HG03460 (cell line): ENCODE measurements around the gene LAX1.
A peak's percentile ranks its signal among the peaks of the same experiment; 100 is the strongest.
"Not testable (repeated sequence)": the region's sequence is repeated elsewhere in the genome, so short reads cannot be mapped to it uniquely, and the experiment has no call there.

Experiments used
- ATAC-seq: cut with Tn5 transposase; IDR thresholded peaks from one replicate; pipeline ENCODE4 v1.9.1; 2021; ENCODE audit not compliant: unreplicated experiment

Gene LAX1

DNA sequence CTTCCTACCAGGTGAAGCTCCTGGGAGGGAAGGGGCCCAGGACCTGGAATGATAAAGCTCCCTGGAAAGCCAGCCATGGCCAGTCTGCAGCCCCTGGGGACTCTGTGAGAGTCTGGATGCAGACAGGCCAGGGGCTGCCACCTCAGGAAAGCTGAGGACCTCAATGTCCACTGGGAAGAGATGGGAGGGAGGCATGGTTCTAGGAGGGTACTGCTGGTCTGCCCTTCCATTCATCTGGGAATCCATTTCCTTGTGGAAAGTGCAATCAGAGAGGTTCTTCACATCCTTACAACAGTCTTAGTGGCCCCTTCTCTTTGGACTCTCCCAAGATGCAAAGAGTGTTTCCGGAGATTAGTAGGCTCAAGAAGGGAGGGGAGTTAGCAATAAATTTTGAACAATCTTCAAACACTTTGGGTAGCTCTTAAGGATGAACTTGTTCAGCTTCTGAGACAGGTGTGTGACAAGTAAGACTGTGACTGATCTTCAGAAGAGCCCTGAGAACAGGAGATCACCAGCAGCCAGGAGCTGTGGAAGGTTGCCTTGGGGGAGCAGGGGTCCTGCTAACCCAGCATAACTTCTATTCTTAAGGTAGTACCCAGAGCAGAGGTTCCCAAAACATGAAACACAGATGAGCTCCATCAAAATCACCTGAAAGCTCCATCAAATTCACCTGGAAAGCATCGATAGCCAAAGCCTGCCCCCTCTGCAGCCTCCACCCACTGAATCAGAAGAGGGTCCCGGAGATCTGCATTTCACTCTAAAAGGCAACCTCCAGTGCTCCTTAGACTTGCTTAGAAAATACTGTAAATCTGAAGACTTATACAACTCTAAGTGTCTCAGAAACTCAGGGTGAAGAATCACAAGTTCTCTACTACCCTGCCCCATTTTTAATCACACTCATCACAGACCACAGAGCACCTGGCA lies 616 bp upstream of the LAX1 start:
- ATAC-seq: no peak

DNA sequence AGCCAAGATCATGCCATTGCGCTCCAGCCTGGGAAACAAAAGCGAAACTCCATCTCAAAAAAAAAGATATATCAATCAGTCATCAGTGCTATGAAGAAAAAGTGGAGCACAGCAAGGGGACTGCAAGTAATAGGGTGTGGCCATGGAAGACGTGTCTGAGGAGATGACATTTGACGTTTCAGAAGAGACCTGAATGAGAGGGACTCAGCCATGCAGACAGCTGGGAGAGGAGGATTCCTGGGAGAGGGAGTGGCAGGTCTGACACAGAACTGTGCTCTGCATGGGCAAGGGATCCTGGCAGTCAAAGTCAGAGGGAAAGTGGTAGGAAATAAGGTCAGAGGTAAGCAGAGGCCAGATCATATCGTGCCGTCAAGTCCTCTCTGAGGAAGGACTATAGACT lies 3.3 kb downstream of the LAX1 start:
- ATAC-seq: no peak

DNA sequence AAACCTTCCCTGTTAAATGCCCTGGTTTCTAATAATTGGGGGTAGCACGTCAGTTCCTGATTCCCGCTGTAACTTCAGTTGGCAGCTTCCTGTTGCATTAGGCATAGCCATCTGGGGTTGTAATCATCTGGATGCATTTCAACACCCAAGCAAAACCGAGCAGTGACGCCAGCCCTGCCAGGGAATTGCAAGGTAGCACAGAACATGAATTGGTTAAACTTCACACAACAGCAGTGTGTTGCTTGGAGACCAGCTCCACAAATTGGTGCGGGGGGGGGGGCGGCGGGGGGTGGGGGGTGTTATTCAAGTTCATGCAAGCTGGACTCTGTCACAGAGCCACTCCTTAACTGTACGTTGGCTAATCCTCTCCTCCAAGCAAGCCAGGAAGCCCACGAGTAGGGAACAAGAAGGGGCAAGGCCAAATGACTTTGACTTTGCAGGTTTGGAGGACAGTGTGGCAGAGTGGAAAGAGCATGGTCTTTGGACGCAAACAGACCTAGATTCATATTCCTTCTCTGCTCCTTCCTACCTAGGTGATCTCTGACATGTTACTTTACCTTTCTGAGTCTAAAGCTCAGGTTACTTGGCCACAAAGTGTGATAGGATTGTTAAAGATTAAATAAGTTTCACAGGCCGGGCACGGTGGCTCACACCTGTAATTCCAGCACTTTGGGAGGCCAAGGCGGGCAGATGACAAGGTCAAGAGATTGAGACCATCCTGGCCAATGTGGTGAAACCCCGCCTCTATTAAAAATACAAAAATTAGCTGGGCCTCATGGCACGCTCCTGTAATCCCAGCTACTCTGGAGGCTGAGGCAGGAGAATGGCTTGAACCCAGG lies 4.7 kb downstream of the LAX1 start:
- no peak for ATAC-seq

DNA sequence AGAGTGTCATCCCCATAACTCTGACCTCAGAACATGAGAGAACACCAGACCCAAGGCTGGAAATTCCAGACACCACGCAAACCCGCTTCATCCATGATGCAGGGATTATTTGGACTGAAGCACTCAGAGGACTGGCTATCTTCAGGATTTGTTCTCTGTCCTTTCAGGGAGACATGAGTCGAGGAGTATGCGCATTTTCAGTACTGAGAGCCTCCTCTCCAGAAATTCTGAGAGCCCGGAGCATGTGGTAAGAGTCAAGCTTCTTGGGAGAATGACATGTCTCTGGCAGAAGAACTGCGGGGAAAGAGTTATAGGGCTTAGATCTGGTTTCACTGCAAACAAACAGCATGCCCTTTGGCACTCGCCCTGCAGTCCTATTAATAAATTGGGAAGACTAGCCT lies 6.9 kb downstream of the LAX1 start:
- no peak for ATAC-seq

GRCh38 chr1:203772836-203773235 lies 7.9 kb downstream of the LAX1 start:
- no peak for ATAC-seq

GRCh38 chr1:203776636-203777035 lies 11.7 kb downstream of the LAX1 start:
- ATAC-seq: no peak

DNA sequence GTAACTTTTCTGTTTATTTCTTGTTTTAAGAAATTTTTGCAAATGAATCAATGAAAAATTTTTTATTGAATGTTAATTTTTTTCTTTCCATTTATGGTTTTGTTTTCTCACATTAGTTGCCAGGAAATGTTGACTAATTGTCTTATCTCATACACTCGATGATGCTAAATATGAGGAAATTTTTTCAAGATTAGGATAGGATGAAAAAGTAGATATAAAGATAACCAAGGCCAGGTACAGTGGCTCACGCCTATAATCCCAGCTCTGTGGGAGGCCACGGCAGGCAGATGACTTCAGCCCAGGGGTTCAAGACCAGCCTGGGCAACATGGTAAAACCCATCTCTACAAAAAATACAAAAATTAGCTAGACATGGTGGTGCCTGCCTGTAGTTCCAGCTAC lies 12.6 kb downstream of the LAX1 start:
- ATAC-seq: no peak

DNA sequence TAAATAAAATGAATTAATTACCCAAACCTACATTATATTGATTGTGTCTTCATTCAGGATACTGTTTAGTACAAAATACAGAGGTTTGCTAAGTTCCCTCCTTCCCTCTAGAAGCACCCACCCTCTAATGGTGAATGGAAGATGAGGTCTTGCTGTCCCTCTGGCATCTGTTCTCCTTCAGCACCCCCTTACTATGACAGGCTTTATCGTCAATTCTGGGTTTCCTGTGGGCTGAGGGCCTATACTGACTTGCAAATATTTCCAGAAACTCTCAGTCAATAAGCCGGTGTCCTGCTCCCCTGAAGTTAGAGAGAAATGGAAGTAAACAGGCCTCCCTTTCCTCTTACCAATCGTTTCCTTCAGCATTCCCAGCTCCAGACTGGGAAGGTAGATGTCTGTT lies 13.2 kb downstream of the LAX1 start:
- no peak for ATAC-seq

GRCh38 chr1:203778789-203779188 lies 13.8 kb downstream of the LAX1 start:
- ATAC-seq: no peak

DNA sequence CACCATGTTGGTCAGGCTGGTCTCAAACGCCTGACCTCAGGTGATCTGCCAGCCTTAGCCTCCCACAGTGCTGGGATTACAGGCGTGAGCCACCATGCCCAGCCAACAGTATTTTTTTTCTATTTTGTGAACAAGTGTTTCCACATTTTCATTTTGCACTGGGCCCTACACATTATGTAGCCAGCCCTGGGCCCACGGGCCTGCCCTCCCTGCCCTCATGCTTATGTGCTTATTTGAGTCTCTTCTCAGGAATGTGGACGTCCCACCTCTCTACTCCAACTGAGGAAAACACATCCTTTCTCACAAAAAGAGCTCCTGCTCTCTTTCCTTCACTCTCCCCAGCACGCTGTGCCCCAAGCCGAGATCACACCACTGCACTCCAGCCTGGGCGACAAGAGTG lies 17.0 kb downstream of the LAX1 start:
- ATAC-seq: no peak

DNA sequence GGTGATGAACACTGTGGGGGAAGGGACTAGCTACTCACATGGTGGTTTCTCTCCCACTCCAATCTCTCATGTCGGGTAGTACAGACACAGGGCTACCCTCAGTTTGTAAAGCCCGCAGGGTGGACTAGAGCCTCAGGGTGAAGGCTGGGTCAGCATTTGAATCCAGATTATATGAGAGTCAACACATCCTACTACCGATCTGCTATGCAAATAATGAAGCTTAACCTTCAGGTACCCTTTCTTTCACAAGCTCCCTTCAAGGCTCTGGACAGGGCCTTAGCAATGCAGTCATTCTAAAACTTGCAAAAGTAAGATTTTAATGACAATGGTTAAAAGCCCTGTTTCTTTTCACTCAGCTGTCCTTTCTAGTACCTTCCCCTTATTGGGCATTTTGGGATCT lies 25.0 kb downstream of the LAX1 start:
- ATAC-seq: no peak

GRCh38 chr1:203791498-203791897 lies 26.5 kb downstream of the LAX1 start:
- ATAC-seq: no peak

DNA sequence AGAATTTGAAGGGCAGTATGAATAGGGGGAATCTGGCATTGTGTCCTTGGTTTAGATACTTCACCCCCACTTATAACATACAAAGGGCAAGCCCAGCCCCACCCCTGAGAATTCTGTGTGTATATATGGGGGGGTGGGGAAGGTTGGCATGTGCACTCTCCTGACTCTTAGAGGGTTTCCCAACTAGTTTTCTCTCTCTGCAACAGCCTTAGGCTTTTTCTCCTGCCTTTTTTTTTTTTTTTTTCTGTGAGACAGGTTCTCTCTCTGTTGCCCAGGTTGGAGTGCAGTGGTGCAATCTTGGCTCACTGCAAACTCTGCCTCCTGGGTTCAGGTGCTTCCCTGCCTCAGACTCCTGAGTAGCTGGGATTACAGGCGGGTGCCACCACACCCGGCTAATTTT lies 27.5 kb downstream of the LAX1 start:
- no peak for ATAC-seq

DNA sequence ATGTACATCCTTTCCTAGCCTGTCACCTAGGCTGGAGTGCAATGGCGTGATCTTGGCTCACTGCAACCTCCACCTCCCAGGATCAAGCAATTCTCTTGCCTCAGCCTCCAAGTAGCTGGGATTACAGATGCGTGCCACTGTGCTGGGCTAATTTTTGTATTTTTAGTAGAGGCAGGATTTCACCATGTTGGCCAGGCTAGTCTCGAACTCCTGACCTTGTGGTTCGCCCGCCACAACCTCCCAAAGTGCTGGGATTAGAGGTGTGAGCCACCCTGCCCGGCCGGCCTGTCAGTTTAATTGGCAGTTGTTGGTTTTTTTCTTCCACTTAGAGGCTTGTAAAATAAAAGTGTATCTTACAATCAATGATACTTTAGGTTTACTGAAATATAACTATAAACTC lies 28.6 kb downstream of the LAX1 start:
- ATAC-seq: not testable (repeated sequence)

- ATAC-seq: no peak
Observed at GRCh38 chr1:203794764-203795440, 29.9 kb downstream of the LAX1 start.

GRCh38 chr1:203795441-203796235 lies 30.7 kb downstream of the LAX1 start, which contains the start of the genes ZBED6 and ZC3H11A:
Gene ZBED6 (plus strand): TSS chr1:203795623. CDS start chr1:203797523, 1,900 bp downstream.
Gene ZC3H11A (plus strand): TSS chr1:203795623. CDS start chr1:203817071, 21,448 bp downstream.
- ATAC-seq: peak; percentile 96

DNA sequence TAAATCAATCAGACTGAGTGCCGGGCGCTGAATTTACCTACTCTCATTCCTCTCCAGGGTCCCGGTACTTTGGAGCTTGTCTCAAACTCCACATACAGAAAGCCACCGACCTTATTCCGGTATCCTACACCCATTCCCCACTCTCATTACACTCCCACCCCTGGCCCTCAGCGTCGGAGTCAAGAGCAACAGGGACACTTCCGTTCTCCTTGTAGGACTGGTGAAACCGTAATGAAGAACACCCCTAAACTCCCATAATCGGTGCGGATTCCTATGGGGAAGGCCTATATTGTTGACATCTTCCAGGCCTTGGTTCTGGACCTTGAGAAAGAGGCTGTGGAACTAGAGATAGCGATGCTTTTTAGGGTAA lies 31.2 kb downstream of the LAX1 start:
- peak; percentile 20 for ATAC-seq

DNA sequence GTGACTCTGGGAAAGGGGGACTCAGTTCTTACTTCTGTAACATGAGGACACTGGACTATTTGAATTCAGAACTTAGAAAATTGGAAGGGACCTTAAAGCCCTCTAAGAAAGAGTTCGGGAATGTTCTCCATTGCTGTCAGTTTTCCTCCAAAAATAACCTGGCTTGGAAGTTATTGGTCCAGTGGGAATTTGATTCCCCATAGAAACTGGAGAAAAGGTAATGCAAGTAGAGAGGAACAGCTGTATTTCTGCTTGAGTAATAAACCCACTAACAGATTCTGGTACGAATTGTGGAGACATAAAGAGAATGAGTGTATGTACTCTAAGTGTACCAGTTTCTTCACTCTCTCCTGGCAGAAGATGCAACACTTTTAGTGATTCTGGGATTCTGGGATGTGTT lies 32.2 kb downstream of the LAX1 start:
- no peak for ATAC-seq

DNA sequence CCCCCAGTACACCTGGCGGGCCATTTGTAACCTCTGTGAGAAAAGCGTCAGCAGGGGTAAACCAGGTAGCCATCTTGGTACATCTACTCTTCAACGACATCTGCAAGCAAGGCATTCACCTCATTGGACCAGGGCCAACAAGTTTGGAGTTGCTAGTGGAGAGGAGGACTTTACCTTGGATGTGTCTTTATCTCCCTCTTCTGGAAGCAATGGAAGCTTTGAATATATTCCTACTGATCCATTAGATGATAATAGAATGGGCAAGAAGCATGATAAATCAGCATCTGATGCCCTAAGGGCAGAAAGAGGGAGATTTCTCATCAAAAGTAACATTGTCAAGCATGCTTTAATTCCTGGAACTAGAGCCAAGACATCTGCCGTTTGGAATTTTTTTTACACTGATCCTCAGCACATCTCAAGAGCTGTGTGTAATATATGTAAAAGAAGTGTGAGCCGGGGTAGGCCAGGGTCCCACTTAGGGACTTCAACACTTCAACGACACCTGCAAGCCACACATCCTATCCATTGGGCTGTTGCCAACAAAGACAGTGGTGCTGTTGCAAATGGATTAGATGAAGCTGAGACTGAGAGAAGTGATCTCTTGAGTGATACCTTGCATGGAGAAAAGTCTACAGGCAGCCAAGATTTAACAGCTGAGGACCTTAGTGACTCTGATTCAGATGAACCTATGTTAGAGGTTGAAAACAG lies 33.1 kb downstream of the LAX1 start:
- no peak for ATAC-seq

GRCh38 chr1:203799157-203799556 lies 34.2 kb downstream of the LAX1 start:
- ATAC-seq: no peak
